Measurements from ENCODE around the gene NAV3.

Gene NAV3

GRCh38 chr12:77983859-77984258, 153.2 kb downstream of the NAV3 start:
- Histone ChIP-seq H3K9me2 (replicated peaks; ENCODE audit: low read depth, low read length) (no peaks in the 10 kb centered on the region), H3K9me3 (ENCODE audit: insufficient read depth, low read depth, low read length) (no peaks in the 10 kb centered on the region), H3K4me1 (ENCODE audit: insufficient read depth, low read length, poor library complexity, severe bottlenecking) (no peaks in the 10 kb centered on the region), H3K9ac (ENCODE audit: low read depth, low read length, poor library complexity, severe bottlenecking) (no peak overlapping the region), H4K20me1 (ENCODE audit: insufficient read depth, low read length, poor library complexity, severe bottlenecking) (no peaks in the 10 kb centered on the region), H3K36me3 (ENCODE audit: insufficient read depth, low read length) (no peaks in the 10 kb centered on the region), H3K4me3 (ENCODE audit: low read length, poor library complexity, severe bottlenecking) (no peak overlapping the region), H3K27me3 (ENCODE audit: insufficient read depth, low read length, poor library complexity, severe bottlenecking) (no peaks in the 10 kb centered on the region), H3K79me2 (ENCODE audit: insufficient read depth, low read length) (no peaks in the 10 kb centered on the region), H3K4me2 (ENCODE audit: low read depth, low read length, poor library complexity, severe bottlenecking) (no peak overlapping the region), H2AFZ (ENCODE audit: low read length) (no peak overlapping the region), H3F3A (ENCODE audit: low read depth) (no peaks in the 10 kb centered on the region)
- TF ChIP-seq, protein P1, sequence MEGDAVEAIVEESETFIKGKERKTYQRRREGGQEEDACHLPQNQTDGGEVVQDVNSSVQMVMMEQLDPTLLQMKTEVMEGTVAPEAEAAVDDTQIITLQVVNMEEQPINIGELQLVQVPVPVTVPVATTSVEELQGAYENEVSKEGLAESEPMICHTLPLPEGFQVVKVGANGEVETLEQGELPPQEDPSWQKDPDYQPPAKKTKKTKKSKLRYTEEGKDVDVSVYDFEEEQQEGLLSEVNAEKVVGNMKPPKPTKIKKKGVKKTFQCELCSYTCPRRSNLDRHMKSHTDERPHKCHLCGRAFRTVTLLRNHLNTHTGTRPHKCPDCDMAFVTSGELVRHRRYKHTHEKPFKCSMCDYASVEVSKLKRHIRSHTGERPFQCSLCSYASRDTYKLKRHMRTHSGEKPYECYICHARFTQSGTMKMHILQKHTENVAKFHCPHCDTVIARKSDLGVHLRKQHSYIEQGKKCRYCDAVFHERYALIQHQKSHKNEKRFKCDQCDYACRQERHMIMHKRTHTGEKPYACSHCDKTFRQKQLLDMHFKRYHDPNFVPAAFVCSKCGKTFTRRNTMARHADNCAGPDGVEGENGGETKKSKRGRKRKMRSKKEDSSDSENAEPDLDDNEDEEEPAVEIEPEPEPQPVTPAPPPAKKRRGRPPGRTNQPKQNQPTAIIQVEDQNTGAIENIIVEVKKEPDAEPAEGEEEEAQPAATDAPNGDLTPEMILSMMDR (conservative IDR thresholded peaks at IDR 0.05; ENCODE audit: low read length) = no peak

DNA sequence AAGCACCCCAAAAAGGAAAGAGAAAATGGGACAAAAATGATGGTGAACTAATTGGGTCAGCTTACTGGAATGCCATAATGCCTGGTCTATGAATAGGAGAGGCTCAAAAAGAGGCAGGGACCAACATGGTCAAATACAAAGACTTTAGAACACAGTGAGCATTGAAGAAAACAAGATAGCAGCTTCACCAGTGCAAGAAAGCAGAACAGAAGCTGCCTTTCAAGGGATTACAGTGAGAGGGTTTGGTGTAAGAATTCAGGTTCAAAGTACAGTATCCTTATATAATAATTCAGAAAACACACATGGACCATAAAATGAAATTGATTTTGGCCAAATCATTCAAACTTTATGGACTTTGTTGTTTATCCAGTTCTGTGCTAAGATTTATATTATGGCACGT, 162.1 kb downstream of the NAV3 start:
- no peak overlapping the region for H2AFZ ChIP-seq (ENCODE audit: low read length)
- no peaks in the 10 kb centered on the region for H3K9me2 ChIP-seq (replicated peaks; ENCODE audit: low read depth, low read length)
- H3K36me3 ChIP-seq (ENCODE audit: insufficient read depth, low read length) = no peaks in the 10 kb centered on the region
- H3K9me3 ChIP-seq (ENCODE audit: insufficient read depth, low read depth, low read length) = no peaks in the 10 kb centered on the region
- no peaks in the 10 kb centered on the region for H4K20me1 ChIP-seq (ENCODE audit: insufficient read depth, low read length, poor library complexity, severe bottlenecking)
- no peak overlapping the region for H3K9ac ChIP-seq (ENCODE audit: low read depth, low read length, poor library complexity, severe bottlenecking)
- H3K79me2 ChIP-seq (ENCODE audit: insufficient read depth, low read length) = no peaks in the 10 kb centered on the region
- no peak overlapping the region for H3K4me3 ChIP-seq (ENCODE audit: low read length, poor library complexity, severe bottlenecking)
- no peaks in the 10 kb centered on the region for H3K4me1 ChIP-seq (ENCODE audit: insufficient read depth, low read length, poor library complexity, severe bottlenecking)
- H3K27me3 ChIP-seq (ENCODE audit: insufficient read depth, low read length, poor library complexity, severe bottlenecking) = no peaks in the 10 kb centered on the region
- no peaks in the 10 kb centered on the region for H3F3A ChIP-seq (ENCODE audit: low read depth)
- H3K4me2 ChIP-seq (ENCODE audit: low read depth, low read length, poor library complexity, severe bottlenecking) = no peak overlapping the region
- TF ChIP-seq, protein P1 (conservative IDR thresholded peaks at IDR 0.05; ENCODE audit: low read length) = no peak
- no peak for TF ChIP-seq EZH2phosphoT487 (IDR thresholded peaks at IDR 0.05; ENCODE audit: borderline replicate concordance)

GRCh38 chr12:77993658-77994057, 163.0 kb downstream of the NAV3 start:
- Histone ChIP-seq H3K4me3 (ENCODE audit: low read length, poor library complexity, severe bottlenecking) (no peak overlapping the region), H3K36me3 (ENCODE audit: insufficient read depth, low read length) (no peaks in the 10 kb centered on the region), H3K4me2 (ENCODE audit: low read depth, low read length, poor library complexity, severe bottlenecking) (no peak overlapping the region), H4K20me1 (ENCODE audit: insufficient read depth, low read length, poor library complexity, severe bottlenecking) (no peaks in the 10 kb centered on the region), H3K4me1 (ENCODE audit: insufficient read depth, low read length, poor library complexity, severe bottlenecking) (no peaks in the 10 kb centered on the region), H3K27me3 (ENCODE audit: insufficient read depth, low read length, poor library complexity, severe bottlenecking) (no peaks in the 10 kb centered on the region), H3F3A (ENCODE audit: low read depth) (no peaks in the 10 kb centered on the region), H3K9me3 (ENCODE audit: insufficient read depth, low read depth, low read length) (no peaks in the 10 kb centered on the region), H3K79me2 (ENCODE audit: insufficient read depth, low read length) (no peaks in the 10 kb centered on the region), H3K9me2 (replicated peaks; ENCODE audit: low read depth, low read length) (no peaks in the 10 kb centered on the region), H3K9ac (ENCODE audit: low read depth, low read length, poor library complexity, severe bottlenecking) (no peak overlapping the region), H2AFZ (ENCODE audit: low read length) (no peak overlapping the region)
- TF ChIP-seq, protein P1 (conservative IDR thresholded peaks at IDR 0.05; ENCODE audit: low read length) = no peak
- TF ChIP-seq EZH2phosphoT487 (IDR thresholded peaks at IDR 0.05; ENCODE audit: borderline replicate concordance) = no peak
